Erythroblast (primary cell): ENCODE results near the gene TM4SF18.

Experiments
- GATA1 ChIP-seq: IDR thresholded peaks from 2 replicates; pipeline ENCODE4 v1.6.1; 2011; ENCODE audit warnings: low read depth, mild to moderate bottlenecking, control low read depth, low read length, moderate library complexity
- POLR2A ChIP-seq: IDR thresholded peaks from 2 replicates; pipeline ENCODE4 v1.6.1; 2011; ENCODE audit warnings: mild to moderate bottlenecking, low read length

GRCh38 chr3:149332227-149332765 lies 1.1 kb downstream of the TM4SF18 start:
- TF ChIP-seq POLR2A (no peak), GATA1 (no peak)
